Stimulated activated CD4-positive, alpha-beta T cell treated with anti-CD3 and anti-CD28 coated beads, Interleukin-1b, Interleukin-23, amount 100 ng/mL, for 1 hour (primary cell): ENCODE data around the gene CCNA2.

Experiments
- DNase-seq, 2 donors: peaks; one replicate each; pipeline ENCODE4 v3.0.0-alpha.2; 2020; ENCODE audit warnings: low read depth in 2 of 2

The CCNA2 gene

DNA sequence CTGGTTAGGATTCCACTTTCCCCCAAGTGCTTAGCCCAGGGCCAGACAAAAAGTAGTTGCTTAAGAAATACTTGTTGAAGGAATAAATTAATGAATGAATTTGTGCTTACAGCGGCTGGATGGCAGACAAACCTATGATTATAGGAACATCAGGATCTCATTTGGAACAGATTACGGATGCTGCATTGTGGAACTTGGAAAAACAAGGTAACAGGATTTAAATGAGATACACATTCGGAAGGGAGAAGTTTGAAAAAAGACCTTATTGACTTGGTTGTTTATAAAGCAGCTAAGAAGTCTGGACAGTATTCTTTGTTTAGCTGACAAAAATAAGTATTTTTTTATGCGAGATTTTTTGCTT lies 22.0 kb downstream of the CCNA2 start:
- no peak for DNase-seq

DNA sequence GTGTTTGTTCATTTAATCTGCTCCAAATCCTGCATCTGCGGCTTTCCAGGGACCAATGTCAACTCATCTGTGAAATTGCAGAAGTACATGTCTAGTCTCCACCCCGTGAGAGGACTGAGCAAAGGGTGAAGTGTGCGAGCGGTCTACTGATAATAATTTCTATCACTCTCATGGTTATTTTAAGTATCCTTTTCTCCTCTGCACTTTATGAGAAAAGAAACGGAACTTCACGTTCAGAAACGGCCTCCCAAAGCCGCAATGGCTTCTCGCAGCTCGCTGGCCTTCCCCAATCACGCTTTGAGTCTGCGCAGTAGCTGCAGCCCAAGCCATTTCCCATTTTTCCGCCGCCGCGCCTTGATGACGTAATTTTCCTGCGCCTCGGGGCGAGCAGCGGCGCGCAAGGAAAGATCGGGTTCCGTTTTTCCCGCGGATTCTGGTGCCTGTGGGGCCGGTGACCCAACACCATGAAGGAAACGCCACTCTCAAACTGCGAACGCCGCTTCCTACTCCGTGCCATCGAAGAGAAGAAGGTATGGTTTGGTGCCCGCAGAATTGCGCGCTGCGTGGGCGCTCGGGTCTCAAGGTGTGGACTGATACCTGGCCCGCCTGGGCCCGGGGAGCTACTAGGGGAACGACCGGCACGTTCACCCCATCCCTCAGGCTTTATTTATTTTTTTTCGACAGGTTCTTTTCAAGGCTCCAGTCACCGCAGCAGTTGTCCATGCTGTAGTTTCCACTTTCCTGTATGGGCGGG lies 22.5 kb downstream of the CCNA2 start, which contains the start of gene EXOSC9:
Gene EXOSC9 (plus strand): TSS at position 363 of the 754 bp plus-strand sequence. CDS start 102 bp downstream, at position 465.
- DNase-seq = peak; percentile 87 to 95

DNA sequence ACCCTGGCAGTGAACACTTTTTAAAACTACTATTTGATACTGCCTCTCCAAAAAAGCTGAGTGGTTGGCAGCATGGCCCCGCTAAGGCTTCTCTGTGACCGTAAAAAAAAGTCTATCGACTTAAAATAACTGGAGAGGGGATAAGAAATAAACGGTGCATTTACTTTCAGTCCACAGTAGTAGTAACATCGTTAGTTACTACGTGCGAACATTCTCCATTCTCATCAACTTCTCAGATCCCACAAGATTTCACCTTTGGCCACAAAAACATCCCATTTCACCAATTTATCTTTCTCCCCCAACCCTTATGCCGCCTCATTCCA lies 23.1 kb downstream of the CCNA2 start:
- no peak for DNase-seq

DNA sequence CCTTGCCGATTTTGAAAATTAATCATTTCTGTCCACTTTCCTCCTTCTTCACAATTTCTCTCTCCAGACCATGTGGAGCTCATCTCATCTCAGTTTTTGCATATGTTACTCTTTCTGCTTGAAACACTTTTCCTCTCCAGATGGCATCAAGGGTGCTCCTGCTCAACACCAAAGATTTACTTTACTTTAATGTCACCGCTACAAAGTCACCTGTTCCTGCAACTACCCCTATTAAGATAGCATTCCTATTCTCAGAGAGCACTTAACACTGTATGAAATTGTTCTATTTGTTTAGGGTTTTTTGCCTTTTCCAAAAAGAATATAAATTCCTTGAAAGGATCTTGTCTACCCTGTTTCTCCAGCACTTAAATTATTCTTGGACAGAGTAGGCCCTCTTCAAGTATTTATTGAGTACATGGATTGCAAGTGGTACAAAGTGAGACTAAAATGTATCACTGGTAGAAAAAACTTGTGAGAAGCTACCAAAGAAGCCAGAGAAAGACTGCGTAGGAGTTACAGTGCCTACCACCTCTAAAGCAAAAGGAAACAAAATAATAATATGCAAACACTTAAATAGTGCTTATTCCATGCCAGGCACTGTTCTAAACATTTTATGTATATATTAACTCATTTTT lies 23.7 kb downstream of the CCNA2 start:
- DNase-seq = no peak

DNA sequence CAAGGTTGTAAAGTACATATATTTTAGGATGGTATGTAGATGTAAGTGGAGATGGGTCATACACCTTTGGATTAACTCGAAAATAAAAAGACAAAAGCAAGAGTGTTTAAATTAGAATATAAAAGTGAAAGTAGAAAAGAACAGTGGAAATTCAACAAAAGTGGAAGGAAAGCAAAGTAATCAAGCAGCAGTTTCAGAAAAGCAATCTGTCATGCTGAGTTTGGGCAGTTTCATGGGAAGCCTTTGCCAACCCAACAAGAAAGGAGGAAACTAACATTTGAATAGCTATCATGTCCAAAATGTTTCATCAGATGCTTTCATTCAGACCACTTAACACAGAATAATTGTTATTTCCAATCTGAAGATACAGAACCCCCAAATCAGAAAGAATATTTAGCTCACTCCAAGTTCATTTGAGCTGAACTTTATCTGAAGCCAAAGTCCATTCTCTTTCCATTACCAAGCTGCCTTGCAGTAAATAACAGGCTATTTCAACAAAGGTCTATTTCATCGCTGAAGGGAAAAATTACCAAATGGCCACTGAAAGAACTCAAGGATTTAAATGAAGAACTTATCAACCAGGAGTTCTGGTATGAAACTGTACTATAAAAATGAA lies 24.4 kb downstream of the CCNA2 start:
- no peak for DNase-seq

DNA sequence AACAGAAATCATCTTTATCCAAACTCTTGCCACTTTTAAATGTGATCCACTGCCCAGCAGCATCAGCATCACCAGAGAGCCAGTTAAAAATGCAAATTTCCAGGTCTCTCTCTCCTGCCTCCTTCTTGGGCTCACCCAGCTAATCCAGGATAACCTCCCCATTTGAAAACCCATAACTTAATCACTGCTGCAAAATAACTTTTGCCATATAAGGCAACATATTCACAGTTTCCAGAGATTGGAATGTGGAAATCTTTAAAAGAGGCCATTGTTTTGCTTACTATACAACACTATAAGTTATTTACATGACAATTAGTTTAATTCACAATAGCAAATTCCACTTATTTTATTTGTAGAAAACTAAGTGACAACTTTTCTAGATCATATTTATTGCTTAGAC lies 27.4 kb downstream of the CCNA2 start:
- no peak for DNase-seq

DNA sequence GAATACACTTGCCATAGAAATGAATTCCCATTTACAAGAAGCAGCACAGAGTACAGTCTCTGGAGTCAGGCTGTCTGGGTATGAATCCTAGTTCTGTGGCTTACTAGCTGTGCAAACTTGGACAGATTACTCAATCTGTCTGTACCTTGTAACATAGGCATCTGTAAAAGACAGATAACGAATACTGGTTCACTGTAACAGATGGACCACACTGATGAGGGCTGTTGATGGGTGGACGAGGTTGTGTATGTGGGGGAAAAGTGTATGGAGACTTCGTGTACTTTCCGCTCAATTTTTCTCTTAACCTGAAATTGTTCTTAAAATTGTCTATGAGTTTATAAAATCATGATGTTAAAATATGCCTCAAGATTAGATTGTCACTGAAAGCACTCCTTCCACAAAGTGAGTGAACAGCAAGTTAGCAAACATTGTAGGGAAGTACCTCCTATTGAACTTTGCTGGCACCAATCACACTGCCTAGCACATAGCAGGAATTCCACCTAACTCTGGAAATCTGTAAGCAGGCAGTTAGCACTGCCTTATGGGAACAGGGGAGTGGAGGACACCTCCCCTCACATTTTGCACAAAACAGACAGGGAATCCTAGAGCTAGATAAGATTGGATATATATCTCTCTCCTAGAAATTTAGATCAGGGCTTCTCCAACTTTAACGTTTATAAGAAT lies 29.0 kb downstream of the CCNA2 start:
- no peak for DNase-seq

DNA sequence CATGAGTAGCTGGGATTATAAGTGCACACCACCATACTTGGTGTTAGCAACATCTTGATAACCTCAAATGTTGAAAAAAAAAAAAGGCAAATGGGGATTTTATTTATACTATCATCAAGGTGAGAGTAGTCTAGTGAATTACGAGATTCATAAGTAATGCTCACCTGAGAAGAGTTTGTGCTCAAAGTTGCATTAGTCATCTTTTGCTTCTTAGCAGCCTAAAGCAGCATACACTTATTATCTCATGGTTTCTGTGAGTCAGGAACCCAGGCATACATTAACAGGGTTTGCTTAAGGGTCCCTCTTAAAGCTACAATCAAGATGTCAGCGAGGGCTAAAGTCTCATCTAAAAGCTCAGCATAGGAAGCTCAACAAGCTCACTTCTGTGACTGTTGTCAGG lies 30.7 kb downstream of the CCNA2 start:
- DNase-seq = no peak

DNA sequence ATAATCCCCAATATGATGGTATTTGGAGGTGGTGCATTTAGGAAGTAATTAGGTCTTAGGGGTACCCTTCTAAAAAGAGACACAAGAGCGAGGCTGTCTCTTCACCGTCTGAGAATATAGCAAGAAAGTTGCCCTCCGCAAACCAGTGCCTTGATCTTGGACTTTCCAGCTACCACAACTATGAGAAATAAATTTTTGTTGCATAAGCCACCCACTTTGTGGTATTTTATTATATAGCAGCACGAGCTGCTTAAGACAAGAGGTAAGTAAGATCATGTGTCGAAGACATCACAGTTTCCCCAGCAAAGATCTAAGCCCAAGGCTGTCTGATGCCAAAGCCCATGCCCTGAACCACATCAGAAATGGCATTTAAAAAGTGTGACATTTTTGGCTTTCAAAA lies 32.2 kb downstream of the CCNA2 start:
- no peak for DNase-seq

DNA sequence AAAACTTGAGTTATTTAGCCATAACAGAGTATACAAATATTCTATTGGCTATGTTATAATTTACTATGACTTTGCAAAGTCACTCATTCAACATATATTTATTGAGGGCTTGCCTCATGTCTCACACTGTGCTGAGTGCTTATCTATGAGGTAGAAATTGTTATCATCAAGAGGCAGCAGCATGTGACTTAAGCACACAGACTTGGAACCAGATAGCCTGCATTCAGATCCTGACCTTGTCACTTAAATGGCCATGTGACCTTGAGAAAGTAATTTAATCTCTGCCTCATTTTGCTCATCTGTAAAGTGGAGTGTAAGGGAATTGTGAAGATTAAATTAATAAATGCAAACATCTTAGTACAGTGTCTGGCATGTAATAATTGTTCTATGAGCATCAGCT lies 32.7 kb downstream of the CCNA2 start:
- no peak for DNase-seq

DNA sequence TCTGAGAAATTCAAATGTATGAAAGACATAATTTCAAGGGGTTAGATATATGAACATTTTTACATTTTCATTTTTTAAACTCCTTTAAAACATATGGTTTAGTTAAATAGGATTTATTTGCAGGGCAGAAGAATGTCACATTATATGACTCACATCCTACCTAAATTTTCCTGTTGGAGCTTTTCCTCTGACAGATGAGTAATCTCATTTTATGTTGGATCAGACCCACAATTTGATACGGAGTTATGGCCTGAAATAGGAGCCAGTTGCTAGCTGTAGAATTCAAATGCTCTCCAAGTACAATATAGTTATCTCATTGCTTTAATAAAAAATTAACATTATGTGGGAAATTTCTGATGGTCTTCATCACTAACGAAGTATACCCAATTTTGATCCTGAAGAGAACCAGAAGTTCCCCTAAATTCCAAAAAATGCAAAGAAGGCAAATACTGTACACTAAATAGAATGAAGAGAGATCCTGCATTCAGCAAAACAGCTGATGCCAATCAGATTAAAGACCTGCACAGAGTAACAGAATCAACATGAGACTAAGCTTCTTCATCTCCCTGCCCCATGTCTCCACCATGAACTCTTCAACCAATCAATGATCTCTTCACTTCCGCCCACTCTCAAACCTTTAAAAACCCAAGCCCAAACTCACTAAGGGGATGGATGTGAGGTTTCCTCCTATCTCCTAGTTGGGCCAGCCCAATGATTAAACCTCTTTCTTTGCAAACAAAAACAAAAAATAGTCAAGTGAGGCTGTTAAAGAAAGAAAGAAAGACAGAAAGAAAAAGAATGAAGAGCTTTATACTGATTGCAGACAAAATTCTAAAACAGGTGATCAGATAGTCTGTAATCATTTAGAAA lies 33.5 kb downstream of the CCNA2 start:
- DNase-seq = no peak

DNA sequence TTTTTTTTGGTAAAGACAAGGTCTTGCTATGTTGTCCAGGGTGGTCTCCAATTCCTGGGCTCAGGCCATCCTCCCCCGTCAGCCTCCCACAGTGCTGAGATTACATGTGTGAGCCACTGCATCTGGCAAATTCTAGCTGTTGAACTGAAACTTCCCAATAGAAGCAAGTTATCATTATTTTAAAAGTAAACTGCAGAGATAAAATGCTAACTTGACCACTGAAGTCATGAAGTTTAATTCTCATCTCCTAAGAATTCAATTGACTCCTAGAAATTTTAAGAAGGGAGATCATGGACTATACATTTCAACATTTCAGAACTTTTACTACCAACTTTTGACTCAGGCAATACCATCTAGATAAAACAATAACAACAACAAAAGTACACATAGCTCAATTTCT lies 34.2 kb downstream of the CCNA2 start:
- no peak for DNase-seq

DNA sequence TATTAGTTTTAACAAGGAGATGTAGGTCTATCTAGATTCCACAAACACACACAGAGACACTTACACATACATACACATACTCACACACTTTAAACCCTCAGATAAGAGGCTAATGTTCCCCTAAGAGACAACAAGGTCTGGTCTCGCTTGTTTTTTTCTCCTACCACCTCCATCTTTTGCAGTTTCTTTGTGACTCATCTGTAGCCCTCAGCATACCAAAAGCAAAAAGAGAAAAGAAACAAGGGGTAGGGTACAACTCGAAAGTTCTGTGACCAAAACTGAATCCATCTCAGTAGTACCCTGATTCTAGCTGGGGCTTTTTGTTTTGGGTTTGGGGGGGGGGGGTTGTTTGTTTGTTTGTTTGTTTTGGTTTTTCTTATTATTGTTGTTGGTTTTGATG lies 34.8 kb downstream of the CCNA2 start:
- DNase-seq = no peak

DNA sequence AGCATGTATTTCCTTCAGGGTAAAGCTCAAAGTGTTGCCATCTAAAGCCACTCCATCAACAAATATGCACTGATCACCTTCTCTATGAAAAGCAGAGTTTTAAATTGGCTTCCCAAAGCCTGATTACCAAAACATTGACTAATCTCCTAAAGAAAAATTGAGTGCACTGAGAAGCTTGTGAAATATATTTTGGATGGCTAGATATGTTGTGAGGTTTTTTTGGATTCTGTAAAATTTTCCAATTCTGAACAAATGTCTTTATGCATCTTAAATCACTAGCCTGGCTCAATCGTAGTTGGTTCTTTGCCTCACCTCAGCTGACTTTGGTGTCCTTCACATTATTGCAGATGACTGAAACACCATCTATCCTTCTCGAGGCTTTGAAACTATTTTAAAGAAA lies 37.5 kb downstream of the CCNA2 start:
- DNase-seq = no peak

DNA sequence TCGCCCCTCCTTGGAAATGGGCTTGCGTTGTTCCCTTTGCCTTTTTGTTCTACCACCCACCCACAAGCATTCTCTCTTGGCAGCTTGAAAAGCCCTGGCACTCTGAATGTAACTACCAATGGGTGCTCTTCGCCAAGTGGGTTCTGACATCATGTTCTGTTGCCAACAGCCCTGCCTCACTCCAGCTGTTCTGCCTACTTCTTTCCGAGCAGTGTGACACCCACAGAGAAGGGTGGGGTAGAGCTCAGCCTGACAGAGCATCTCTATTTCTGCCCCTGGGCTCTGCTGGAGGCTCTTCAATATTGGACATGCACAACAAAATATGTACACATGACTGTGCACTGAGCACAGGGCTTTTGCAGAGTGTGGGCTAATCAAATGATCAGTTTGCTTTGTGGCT lies 38.2 kb downstream of the CCNA2 start:
- no peak for DNase-seq

DNA sequence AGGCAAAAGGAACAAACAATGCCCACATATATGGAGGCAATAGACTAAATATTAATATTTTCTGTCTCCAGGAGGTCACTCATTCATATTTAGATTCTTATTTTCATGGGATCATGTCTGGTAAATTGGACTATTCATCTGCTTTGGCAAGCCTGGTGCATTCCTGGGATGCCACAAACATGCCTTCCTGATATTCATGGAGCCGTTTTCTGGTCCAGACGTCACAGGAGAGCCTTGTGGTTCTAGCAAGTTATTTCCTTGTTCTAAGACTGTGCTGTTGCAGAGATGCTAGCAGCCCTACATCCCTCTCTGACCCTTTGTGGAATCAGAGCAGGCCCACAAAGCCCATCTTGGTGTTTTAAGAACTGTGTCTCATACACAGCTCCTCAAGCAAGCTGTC lies 38.7 kb downstream of the CCNA2 start:
- no peak for DNase-seq

DNA sequence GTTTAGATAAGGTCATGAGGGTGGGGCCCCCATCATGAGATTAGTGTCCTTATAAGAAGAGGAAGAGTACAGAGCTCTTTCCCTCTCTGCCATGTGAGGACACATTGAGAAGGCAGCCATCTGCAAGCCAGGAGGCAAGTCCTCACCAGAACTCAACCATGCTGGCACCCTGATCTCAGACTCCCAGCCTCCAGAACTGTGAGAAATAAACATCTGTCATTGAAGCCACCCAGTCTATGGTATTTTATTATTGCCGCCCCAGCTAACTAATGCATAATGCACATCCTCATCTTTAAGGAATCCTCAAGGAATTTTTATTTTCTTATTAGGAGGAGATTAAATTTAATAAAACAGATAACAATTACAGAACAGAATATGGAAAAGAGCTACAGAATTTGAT lies 39.3 kb downstream of the CCNA2 start:
- DNase-seq = no peak

DNA sequence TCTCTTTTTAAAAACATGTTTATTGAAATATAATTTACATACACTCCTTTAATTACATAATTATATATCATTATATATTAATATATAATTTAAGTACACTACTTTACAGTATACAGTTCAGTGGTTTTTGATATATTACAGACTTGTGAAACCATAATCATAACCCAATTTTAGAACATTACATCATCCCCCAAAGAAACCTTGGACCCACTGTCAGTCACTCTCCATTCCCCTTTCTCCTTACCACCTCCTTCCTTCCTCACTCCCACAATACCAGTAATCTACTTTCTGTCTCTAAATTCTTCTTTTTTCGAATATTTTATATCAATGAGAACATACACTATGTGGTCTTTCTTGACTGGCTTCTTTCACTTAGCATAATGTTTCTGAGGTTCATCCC lies 40.5 kb downstream of the CCNA2 start:
- DNase-seq = no peak

DNA sequence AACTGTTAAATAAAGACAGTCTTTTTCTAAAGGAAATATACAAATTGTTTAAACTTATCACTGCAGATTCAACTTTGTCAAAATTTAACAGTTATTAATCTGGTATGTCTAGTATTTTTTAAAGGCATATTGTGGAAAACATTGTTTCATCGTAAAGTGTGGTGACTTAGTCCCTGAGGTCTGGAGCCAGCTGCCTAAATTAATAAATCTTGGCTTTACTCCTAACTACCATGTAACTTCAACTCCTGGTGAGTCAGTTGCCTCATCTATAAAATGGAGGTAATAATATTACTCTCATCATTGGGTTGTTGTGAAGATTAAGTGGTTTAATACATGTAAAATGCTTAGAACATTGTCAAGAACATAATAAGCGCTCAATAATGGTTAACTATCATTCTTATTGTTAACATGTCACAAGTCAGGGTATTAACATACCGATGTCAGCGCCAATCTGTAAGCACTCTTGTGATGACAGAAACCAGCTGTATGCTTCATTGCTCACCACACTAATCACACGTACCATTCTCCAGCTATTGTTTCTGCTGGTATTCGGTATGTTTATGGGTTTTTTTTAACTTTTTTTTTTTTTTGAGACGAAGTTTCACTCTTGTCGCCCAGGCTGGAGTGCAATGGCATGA lies 44.6 kb downstream of the CCNA2 start:
- no peak for DNase-seq

DNA sequence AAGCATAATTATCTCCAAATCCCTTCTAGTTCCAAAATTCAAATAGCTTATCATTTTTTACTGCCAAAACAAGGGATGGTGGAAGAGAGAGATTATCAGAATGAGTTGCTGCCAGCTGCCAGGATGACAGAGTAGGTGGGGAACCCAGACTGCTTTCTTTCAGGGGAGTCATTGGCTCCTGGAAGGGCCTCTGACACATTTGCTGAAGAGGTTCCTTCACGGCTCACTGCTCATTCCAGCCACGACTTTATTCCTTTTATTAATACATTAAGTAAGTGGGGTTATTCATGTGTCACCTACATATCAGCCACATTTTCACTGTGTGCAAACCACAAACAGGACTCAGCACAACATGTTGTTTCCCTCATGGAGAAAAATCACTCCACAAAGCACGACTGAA lies 46.1 kb downstream of the CCNA2 start:
- DNase-seq = no peak

DNA sequence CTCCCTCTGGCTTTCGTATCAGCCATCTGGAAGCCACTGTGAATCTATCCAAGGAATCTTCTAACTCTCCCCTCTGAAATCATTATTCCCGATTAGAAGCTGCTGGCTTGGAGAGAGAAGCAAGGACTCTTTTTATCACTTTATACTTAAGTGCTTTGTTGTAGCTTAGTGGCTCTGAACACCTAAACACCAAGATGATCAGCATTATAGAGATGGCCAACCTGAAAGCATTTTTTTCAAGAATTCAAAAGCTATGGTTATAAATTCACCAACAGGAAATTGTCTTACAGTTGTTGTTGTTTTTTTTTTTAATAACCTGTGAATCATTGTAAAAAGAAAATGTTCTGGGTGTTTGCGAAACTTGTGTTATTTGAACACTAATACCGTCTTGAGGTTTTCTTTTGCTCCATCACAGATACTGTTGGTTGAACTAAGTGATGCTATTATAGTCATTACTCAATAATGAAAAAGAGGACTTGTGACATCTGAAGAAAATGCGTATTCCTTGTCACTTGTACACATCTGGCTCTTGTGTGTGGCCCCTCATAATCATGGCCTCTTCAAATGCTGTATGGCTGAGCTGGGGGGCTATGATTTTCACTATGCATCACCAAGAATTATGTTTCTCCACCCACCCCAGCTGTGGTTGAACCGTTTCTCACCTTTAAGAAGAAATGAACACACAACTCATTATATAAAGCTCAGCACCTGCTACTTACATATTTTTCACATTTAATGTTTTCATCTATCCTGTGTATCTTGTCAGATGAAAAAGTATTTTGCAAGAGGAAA lies 46.9 kb downstream of the CCNA2 start:
- no peak for DNase-seq
